K562 (cell line): ENCODE data around the gene TBL1X. TPM values are rescaled to one million over a fixed set of nuclear protein-coding genes. Genes with fewer than 3 reads are reported as not detected.
A peak's percentile ranks its signal among the peaks of the same experiment; 100 is the strongest.

Experiments used
- ATAC-seq: fragments of 200-7000 bp; cut with Tn5 transposase; 3 replicates; pipeline ENCODE4 v1.9.1; 2020; ENCODE audit warnings: moderate library complexity
- BruUV-seq: library from RNA; stranded (reverse); fragments of 400-500 nt; replicated peaks from 2 replicates; lab custom pipeline; 2021; lab: Mats Ljungman, UMichigan
- CTCF ChIA-PET: fragments of 300-600 bp; formaldehyde crosslinking; extraction: SDS; loops from one replicate; lab custom pipeline; 2021; ENCODE audit warnings: low intra/inter-chr PET ratio; lab: Yijun Ruan, JAX
- POLR2A ChIA-PET: fragments of 300-600, 350-650 bp; sonication (Branson Sonifier 250); formaldehyde crosslinking; extraction: SDS; loops from one replicate; lab custom pipeline; 2021; ENCODE audit warnings: antibody characterized with exemption, inconsistent platforms; lab: Yijun Ruan, JAX
- DNase-seq, 4 experiments: peaks; one replicate each; pipeline versions ENCODE4 v3.0.0 to v3.0.0-alpha.2; 2011 to 2018; ENCODE audit warnings: low spot score in 3 of 4, mixed read lengths in 3 of 4; ENCODE audit errors: extremely low read depth in 1 of 4
- FAIRE-seq: peaks from 2 replicates; lab custom pipeline; 2011; peaks lifted over from hg19 to GRCh38; lab: Jason Lieb, UNC
- H2AFZ ChIP-seq: 2 replicates; pipeline ENCODE4 v1.6.0; 2011; ENCODE audit warnings: low read depth, low read length, control low read depth, inconsistent platforms
- H3K27ac ChIP-seq: fragments of 200-600 bp; 3 replicates; pipeline ENCODE4 v1.8.0; 2011; ENCODE audit warnings: low read depth, mild to moderate bottlenecking, control low read depth, inconsistent platforms, low read length, moderate library complexity, mixed read lengths; ENCODE audit errors: extremely low read depth
- H3K27me3 ChIP-seq, 2 experiments: fragments of 300-600 bp in 1 of 2; 2 replicates in 1 of 2; 3 replicates in 1 of 2; pipeline versions ENCODE4 v1.6.0 to v1.8.0; 2011; ENCODE audit warnings: inconsistent platforms in 2 of 2, low read length in 2 of 2, mild to moderate bottlenecking in 1 of 2, mixed read lengths in 1 of 2, moderate library complexity in 1 of 2; ENCODE audit not compliant: control insufficient read depth in 2 of 2, insufficient read depth in 2 of 2
- H3K36me3 ChIP-seq: fragments of 300-600 bp; 3 replicates; pipeline ENCODE4 v1.8.0; 2011; ENCODE audit warnings: mild to moderate bottlenecking, low read length, inconsistent platforms; ENCODE audit not compliant: control insufficient read depth, insufficient read depth
- H3K4me1 ChIP-seq, 2 experiments: fragments of 200-600 bp in 1 of 2; replicated peaks in 1 of 2; 2 replicates in 1 of 2; 3 replicates in 1 of 2; pipeline versions ENCODE4 v1.5.1 to v1.8.0; 2011; ENCODE audit warnings: inconsistent platforms in 2 of 2, low read length in 2 of 2, mild to moderate bottlenecking in 1 of 2, mixed read lengths in 1 of 2, moderate library complexity in 1 of 2; ENCODE audit not compliant: control insufficient read depth in 2 of 2, insufficient read depth in 2 of 2
- H3K4me2 ChIP-seq: 2 replicates; pipeline ENCODE4 v1.6.1; 2011; ENCODE audit warnings: low read length, control low read depth, inconsistent platforms, mixed read lengths; ENCODE audit not compliant: insufficient read depth
- H3K4me3 ChIP-seq: fragments of 200-600 bp; sonication (generic), shearing (Covaris generic); 2 replicates; pipeline ENCODE4 v1.5.1; 2016; ENCODE audit warnings: control low read depth, inconsistent platforms
- H3K79me2 ChIP-seq: fragments of 200-600 bp; 3 replicates; pipeline ENCODE4 v1.8.0; 2011; ENCODE audit warnings: low read length, inconsistent platforms; ENCODE audit not compliant: control insufficient read depth, insufficient read depth
- H3K9ac ChIP-seq, 2 experiments: 2 replicates each; pipeline versions ENCODE4 v1.6.0 to v1.6.1; 2011; ENCODE audit warnings: low read depth in 2 of 2, low read length in 2 of 2, control low read depth in 1 of 2, inconsistent platforms in 1 of 2, mild to moderate bottlenecking in 1 of 2, mixed read lengths in 1 of 2; ENCODE audit not compliant: insufficient read depth in 1 of 2
- H3K9me1 ChIP-seq: one replicate; pipeline ENCODE4 v1.6.0; 2011; ENCODE audit warnings: inconsistent platforms, mild to moderate bottlenecking, low read length, moderate library complexity; ENCODE audit not compliant: control insufficient read depth, insufficient read depth
- H3K9me3 ChIP-seq: replicated peaks from 2 replicates; pipeline ENCODE4 v1.5.1; 2011; ENCODE audit warnings: low read depth, low read length, inconsistent platforms; ENCODE audit not compliant: control insufficient read depth, insufficient read depth
- H4K20me1 ChIP-seq: replicated peaks from 2 replicates; pipeline ENCODE4 v1.6.1; 2011; ENCODE audit warnings: low read length, inconsistent platforms, mixed read lengths; ENCODE audit not compliant: control insufficient read depth, insufficient read depth
- ELF2 ChIP-seq: fragments of 250-450 bp; sonication (Bioruptor Pico); IDR thresholded peaks from 2 replicates; pipeline ENCODE4 v1.5.0; 2021; ENCODE audit warnings: mild to moderate bottlenecking
- JUNB ChIP-seq: fragments of 450-650 bp; formaldehyde crosslinking; conservative IDR thresholded peaks from 2 replicates; pipeline ENCODE4 v1.4.0; 2020; ENCODE audit warnings: mild to moderate bottlenecking
- POLR3G ChIP-seq: IDR thresholded peaks from 2 replicates; pipeline ENCODE4 v1.6.1; 2011; ENCODE audit not compliant: insufficient read length, insufficient replicate concordance; ENCODE audit errors: extremely low read depth
- PREB ChIP-seq: sonication (generic); formaldehyde crosslinking; IDR thresholded peaks from 2 replicates; pipeline ENCODE4 v1.8.1; 2023; ENCODE audit warnings: mild to moderate bottlenecking, missing genetic modification reagents
- SMAD1 ChIP-seq: fragments of 150-350 bp; IDR thresholded peaks from 2 replicates; pipeline ENCODE4 v1.6.1; 2014; ENCODE audit warnings: low read length, low read depth; ENCODE audit not compliant: partially characterized antibody
- SMARCC2 ChIP-seq: fragments of 450-650 bp; IDR thresholded peaks from 2 replicates; pipeline ENCODE4 v1.6.1; 2017; ENCODE audit warnings: antibody characterized with exemption, moderate library complexity, mild to moderate bottlenecking, low read depth
- ZNF165 ChIP-seq: fragments of 250-450 bp; sonication (Bioruptor Pico); IDR thresholded peaks from 2 replicates; pipeline ENCODE4 v1.4.0; 2020; ENCODE audit warnings: borderline replicate concordance
- WGBS: fragments of 100-300 bp; shearing (Covaris generic); methylation state at CpG from one replicate; pipeline ENCODE4 v1.1.6; 2016; ENCODE audit warnings: low coverage, mixed read lengths; ENCODE audit not compliant: insufficient coverage; ENCODE audit errors: missing lambda C conversion rate; 5-methylcytosine and 5-hydroxymethylcytosine counted together
- in situ Hi-C: fragments of 300-500 bp; cut with MboI; formaldehyde crosslinking; loops from 4 replicates; pipeline ENCODE4 v1.15.0; 2018; ENCODE audit warnings: inconsistent platforms, mixed read lengths
- intact Hi-C: fragments of 100-400 bp; cut with micrococcal nuclease; formaldehyde crosslinking; loops from 2 replicates; pipeline ENCODE4 v1.14.2; 2022
- polyA plus RNA-seq, 8 experiments: library from polyadenylated mRNA; depleted of rRNA in 4 of 8; stranded (reverse) in 5 of 8; unstranded in 3 of 8; fragments of >200 nt; fragmentation: Nextera tagmentation in 2 of 8; fragmentation: Illumina TruSeq in 1 of 8; extraction: Ambion mirVana in 2 of 8; extraction: Trizol in 1 of 8; gene quantifications; 2 replicates each; pipeline versions ENCODE4 v1.2.1 to v1.2.3, GENCODE V29; 2011 to 2014; ENCODE audit warnings: inconsistent platforms in 1 of 8, missing spikeins in 1 of 8
- total RNA-seq, 7 experiments: library from RNA; depleted of rRNA in 6 of 7; stranded (reverse); fragments of >200 nt in 6 of 7; fragmentation: Illumina TruSeq in 2 of 7; extraction: Trizol in 2 of 7; gene quantifications; 2 replicates each; pipeline versions ENCODE4 v1.2.1 to v1.2.3, GENCODE V29; 2011 to 2021; ENCODE audit warnings: low replicate concordance in 1 of 7
- TF ChIP-seq, protein P1 (sequence below): fragments of 450-650 bp; formaldehyde crosslinking; IDR thresholded peaks from 2 replicates; pipeline ENCODE4 v1.4.0; 2022; ENCODE audit warnings: missing genetic modification characterization
- TF ChIP-seq, protein P2 (sequence below), 3 experiments: IDR thresholded peaks in 2 of 3; conservative IDR thresholded peaks in 1 of 3; 2 replicates each; pipeline ENCODE4 v1.5.1; 2011 to 2012; ENCODE audit warnings: low read length in 3 of 3, mild to moderate bottlenecking in 3 of 3, control low read depth in 2 of 3, improper control_type of control experiment in 1 of 3, inconsistent platforms in 1 of 3, low read depth in 1 of 3, mixed read lengths in 1 of 3, moderate library complexity in 1 of 3; ENCODE audit not compliant: insufficient read depth in 2 of 3
- TF ChIP-seq, protein P3 (sequence below): sonication (generic); formaldehyde crosslinking; IDR thresholded peaks from 2 replicates; pipeline ENCODE4 v1.8.1; 2023; ENCODE audit warnings: mild to moderate bottlenecking, missing genetic modification reagents

Gene TBL1X
- total and polyA plus RNA-seq, 9 of the 15 experiments (the other 6 are each of a cell fraction or from before 2014, with no cell fraction given), result 6.0 to 49.6 (median 19.7) TPM

DNA sequence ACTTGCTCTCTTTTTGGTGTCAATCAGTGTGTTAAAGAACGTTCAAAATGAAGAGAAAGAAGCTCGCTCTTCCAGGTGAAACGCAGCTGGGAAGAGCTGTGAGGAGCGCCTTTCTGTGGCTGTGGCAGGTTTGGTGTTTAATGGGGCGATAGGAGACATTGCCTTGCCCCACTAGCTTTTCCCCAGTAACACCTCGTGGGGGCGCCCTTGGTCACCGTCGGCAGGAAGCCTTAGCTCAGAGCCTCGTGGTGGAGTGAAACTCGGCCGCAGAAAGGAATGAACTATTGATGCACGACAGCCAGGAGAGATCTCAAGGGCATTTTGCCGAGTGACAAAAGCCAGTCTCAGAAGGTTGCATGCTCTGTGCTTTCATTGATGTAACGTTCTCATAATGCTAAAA is 235.7 kb downstream of the TBL1X start (continued):
- TF ChIP-seq, protein P1, sequence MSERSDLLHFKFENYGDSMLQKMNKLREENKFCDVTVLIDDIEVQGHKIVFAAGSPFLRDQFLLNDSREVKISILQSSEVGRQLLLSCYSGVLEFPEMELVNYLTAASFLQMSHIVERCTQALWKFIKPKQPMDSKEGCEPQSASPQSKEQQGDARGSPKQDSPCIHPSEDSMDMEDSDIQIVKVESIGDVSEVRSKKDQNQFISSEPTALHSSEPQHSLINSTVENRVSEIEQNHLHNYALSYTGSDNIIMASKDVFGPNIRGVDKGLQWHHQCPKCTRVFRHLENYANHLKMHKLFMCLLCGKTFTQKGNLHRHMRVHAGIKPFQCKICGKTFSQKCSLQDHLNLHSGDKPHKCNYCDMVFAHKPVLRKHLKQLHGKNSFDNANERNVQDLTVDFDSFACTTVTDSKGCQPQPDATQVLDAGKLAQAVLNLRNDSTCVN, result no peak
- TF ChIP-seq ZNF165 (CRISPR knock-in tag) (no peak), JUNB (CRISPR knock-in tag) (no peak), ELF2 (CRISPR knock-in tag) (no peak), SMARCC2 (no peak), SMAD1 (no peak), PREB (no peak)

GRCh38 chrX:9701790-9702189 is 236.9 kb downstream of the TBL1X start:
- ATAC-seq, result peak; percentile 54; the same call in 2 of the 3 replicates
- CTCF ChIA-PET, result no interaction called here
- Histone ChIP-seq H2AFZ (no peak overlapping the region), H3K36me3 (peaks cover 34% of the 10 kb centered on the region; the same call in 2 of the 3 replicates), H3K9me1 (no peaks in the 10 kb centered on the region), H3K79me2 (no peaks in the 10 kb centered on the region), H3K9me3 (no peaks in the 10 kb centered on the region), H3K4me3 (no peak overlapping the region), H3K27me3 (no peaks in the 10 kb centered on the region), H3K27ac (no peak overlapping the region), H3K9ac (no peak overlapping the region), H4K20me1 (no peaks in the 10 kb centered on the region)
- no peak for FAIRE-seq
- POLR2A ChIA-PET, result no interaction called here
- no TSS peak for BruUV-seq
- in situ Hi-C loops (no loop called here), intact Hi-C loops (no loop called here)
- WGBS, result 98% methylated on average over 8 of the region's 12 CpGs
- DNase-seq, result peak in 2 of 4 experiments; percentile 16 to 18
- TF ChIP-seq, protein P2, sequence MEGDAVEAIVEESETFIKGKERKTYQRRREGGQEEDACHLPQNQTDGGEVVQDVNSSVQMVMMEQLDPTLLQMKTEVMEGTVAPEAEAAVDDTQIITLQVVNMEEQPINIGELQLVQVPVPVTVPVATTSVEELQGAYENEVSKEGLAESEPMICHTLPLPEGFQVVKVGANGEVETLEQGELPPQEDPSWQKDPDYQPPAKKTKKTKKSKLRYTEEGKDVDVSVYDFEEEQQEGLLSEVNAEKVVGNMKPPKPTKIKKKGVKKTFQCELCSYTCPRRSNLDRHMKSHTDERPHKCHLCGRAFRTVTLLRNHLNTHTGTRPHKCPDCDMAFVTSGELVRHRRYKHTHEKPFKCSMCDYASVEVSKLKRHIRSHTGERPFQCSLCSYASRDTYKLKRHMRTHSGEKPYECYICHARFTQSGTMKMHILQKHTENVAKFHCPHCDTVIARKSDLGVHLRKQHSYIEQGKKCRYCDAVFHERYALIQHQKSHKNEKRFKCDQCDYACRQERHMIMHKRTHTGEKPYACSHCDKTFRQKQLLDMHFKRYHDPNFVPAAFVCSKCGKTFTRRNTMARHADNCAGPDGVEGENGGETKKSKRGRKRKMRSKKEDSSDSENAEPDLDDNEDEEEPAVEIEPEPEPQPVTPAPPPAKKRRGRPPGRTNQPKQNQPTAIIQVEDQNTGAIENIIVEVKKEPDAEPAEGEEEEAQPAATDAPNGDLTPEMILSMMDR (IDR thresholded peaks at IDR 0.05 in 2 of 3, conservative IDR thresholded peaks at IDR 0.05 in 1 of 3; ENCODE audit: insufficient read depth in 2 of 3, low read depth in 1 of 3, low read length in 3 of 3), result 0 out of 6 replicates have a peak, but pooled peaks of 1 of the 3 experiments have one; percentile 23
- TF ChIP-seq POLR3G, result no peak
- TF ChIP-seq, protein P3, sequence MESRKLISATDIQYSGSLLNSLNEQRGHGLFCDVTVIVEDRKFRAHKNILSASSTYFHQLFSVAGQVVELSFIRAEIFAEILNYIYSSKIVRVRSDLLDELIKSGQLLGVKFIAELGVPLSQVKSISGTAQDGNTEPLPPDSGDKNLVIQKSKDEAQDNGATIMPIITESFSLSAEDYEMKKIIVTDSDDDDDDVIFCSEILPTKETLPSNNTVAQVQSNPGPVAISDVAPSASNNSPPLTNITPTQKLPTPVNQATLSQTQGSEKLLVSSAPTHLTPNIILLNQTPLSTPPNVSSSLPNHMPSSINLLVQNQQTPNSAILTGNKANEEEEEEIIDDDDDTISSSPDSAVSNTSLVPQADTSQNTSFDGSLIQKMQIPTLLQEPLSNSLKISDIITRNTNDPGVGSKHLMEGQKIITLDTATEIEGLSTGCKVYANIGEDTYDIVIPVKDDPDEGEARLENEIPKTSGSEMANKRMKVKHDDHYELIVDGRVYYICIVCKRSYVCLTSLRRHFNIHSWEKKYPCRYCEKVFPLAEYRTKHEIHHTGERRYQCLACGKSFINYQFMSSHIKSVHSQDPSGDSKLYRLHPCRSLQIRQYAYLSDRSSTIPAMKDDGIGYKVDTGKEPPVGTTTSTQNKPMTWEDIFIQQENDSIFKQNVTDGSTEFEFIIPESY, result peak; percentile 82
- TF ChIP-seq, all 486 proteins: peak for 2
- no peaks in the 10 kb centered on the region for H3K4me1 ChIP-seq
- no peak overlapping the region for H3K4me2 ChIP-seq
